Tibial nerve (tissue), 4 donors: ENCODE data around the gene OR2AG2.

Experiments used
- EP300 ChIP-seq, 2 donors: sonication (generic); formaldehyde crosslinking; IDR thresholded peaks; one replicate each; pipeline ENCODE4 v1.6.1; 2017; ENCODE audit warnings: antibody characterized with exemption in 2 of 2, mild to moderate bottlenecking in 1 of 2
- POLR2A ChIP-seq, 2 donors: fragments of 450-650 bp; IDR thresholded peaks; one replicate each; pipeline ENCODE4 v1.6.1; 2017; ENCODE audit warnings: antibody characterized with exemption in 2 of 2, mild to moderate bottlenecking in 2 of 2, moderate library complexity in 2 of 2
- TF ChIP-seq, protein P1 (sequence below), 5 experiments: fragments of 200-600 bp in 3 of 5; fragments of 450-650 bp in 2 of 5; sonication (generic) in 3 of 5; IDR thresholded peaks; one replicate each; pipeline ENCODE4 v1.5.1; 2016 to 2019; ENCODE audit warnings: antibody characterized with exemption in 5 of 5, mild to moderate bottlenecking in 3 of 5, moderate library complexity in 2 of 5

DNA sequence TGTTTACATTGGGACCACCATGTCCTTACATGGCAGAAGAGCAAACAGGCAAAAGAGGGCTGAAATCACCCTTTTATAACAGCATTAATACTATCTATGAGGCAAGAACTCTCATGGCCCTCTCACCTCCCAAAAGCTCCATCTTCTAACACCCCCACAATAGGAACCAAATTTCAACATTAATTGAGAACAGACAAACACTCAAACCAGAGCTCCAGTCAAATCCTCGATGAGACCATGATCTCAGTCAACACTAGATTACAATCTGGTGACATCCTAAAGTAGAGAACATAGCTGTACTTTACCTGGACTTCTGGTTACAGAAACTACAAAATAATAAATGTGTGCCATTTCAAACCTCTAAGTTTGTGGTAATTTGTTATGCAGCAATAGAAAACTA is 25.1 kb downstream of the OR2AG2 start:
- no peak for TF ChIP-seq POLR2A (IDR thresholded peaks at IDR 0.05)
- TF ChIP-seq, protein P1, sequence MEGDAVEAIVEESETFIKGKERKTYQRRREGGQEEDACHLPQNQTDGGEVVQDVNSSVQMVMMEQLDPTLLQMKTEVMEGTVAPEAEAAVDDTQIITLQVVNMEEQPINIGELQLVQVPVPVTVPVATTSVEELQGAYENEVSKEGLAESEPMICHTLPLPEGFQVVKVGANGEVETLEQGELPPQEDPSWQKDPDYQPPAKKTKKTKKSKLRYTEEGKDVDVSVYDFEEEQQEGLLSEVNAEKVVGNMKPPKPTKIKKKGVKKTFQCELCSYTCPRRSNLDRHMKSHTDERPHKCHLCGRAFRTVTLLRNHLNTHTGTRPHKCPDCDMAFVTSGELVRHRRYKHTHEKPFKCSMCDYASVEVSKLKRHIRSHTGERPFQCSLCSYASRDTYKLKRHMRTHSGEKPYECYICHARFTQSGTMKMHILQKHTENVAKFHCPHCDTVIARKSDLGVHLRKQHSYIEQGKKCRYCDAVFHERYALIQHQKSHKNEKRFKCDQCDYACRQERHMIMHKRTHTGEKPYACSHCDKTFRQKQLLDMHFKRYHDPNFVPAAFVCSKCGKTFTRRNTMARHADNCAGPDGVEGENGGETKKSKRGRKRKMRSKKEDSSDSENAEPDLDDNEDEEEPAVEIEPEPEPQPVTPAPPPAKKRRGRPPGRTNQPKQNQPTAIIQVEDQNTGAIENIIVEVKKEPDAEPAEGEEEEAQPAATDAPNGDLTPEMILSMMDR (IDR thresholded peaks at IDR 0.05) = no peak
- no peak for TF ChIP-seq EP300 (IDR thresholded peaks at IDR 0.05)
